Fibroblast of the aortic adventitia (primary cell): ENCODE data around the gene TNFAIP8L3. TPM values are rescaled to one million over a fixed set of nuclear protein-coding genes. Genes with fewer than 3 reads are reported as not detected.
A peak's percentile ranks its signal among the peaks of the same experiment; 100 is the strongest.

Experiments used
- DNase-seq: peaks from one replicate; pipeline ENCODE4 v3.0.0-alpha.2; 2010; ENCODE audit warnings: low read depth
- H3K4me3 ChIP-seq: 2 replicates; pipeline ENCODE4 v1.5.1; 2011; ENCODE audit warnings: low read depth, mild to moderate bottlenecking, control low read depth, low read length, moderate library complexity
- CTCF ChIP-seq: IDR thresholded peaks from 2 replicates; pipeline ENCODE4 v1.5.1; 2011; ENCODE audit warnings: mild to moderate bottlenecking, low read length, control low read depth, inconsistent platforms; ENCODE audit not compliant: insufficient read depth
- total RNA-seq: library from RNA; depleted of rRNA; stranded (reverse); fragments of >200 nt; gene quantifications from 2 replicates; pipeline ENCODE4 v1.2.3, GENCODE V29; 2012; ENCODE audit warnings: low replicate concordance

Gene TNFAIP8L3
- total RNA-seq, 1 donor, result 22.4 TPM

GRCh38 chr15:51024735-51025453 lies 69.8 kb downstream of the TNFAIP8L3 start:
- no peak for TF ChIP-seq CTCF
- peak; percentile 32 for DNase-seq
- no peak overlapping the region for H3K4me3 ChIP-seq

- no peak for DNase-seq
Measured at GRCh38 chr15:51023499-51023898, 71.2 kb downstream of the TNFAIP8L3 start.

GRCh38 chr15:51022206-51022605 lies 72.5 kb downstream of the TNFAIP8L3 start:
- DNase-seq, result peak; percentile 53
- no peak for TF ChIP-seq CTCF

More at GRCh38 chr15:51023499-51023898, 71.2 kb downstream of the TNFAIP8L3 start:
- no peak for TF ChIP-seq CTCF
- H3K4me3 ChIP-seq, result no peak overlapping the region

GRCh38 chr15:51016615-51017014 lies 78.1 kb downstream of the TNFAIP8L3 start:
- no peak for TF ChIP-seq CTCF
- no peak for DNase-seq
- no peak overlapping the region for H3K4me3 ChIP-seq

More at GRCh38 chr15:51022206-51022605, 72.5 kb downstream of the TNFAIP8L3 start:
- no peak overlapping the region for H3K4me3 ChIP-seq

GRCh38 chr15:51011212-51011611 lies 83.5 kb downstream of the TNFAIP8L3 start:
- no peak for DNase-seq
- H3K4me3 ChIP-seq, result no peak overlapping the region
- TF ChIP-seq CTCF, result no peak

- no peak for TF ChIP-seq CTCF
- no peak for DNase-seq
- H3K4me3 ChIP-seq, result no peak overlapping the region
Measured at GRCh38 chr15:51007131-51007666, 87.5 kb downstream of the TNFAIP8L3 start.

Other genes starting within 250 kb of the TNFAIP8L3 start
- 12.2 and 17.1 TPM in 2 replicates for gene AP4E1, start 186.2 kb downstream of the TNFAIP8L3 start, total RNA-seq
- gene CYP19A1, start 243.7 kb upstream of the TNFAIP8L3 start, total RNA-seq, result 0.98 and 3.1 TPM in 2 replicates
- gene GLDN, start 246.7 kb upstream of the TNFAIP8L3 start, total RNA-seq, result 0.49 and 13.3 TPM in 2 replicates